PC-3 (cell line): Measurements from ENCODE around the gene MPZL3.
"Not testable (repeated sequence)": the region's sequence is repeated elsewhere in the genome, so short reads cannot be mapped to it uniquely, and the experiment has no call there.

Source experiments
- EZH2 ChIP-seq: fragments of 300-600 bp; sonication (generic); IDR thresholded peaks from one replicate; pipeline ENCODE4 v1.6.1; 2017; ENCODE audit warnings: antibody characterized with exemption, mild to moderate bottlenecking, low read length; ENCODE audit not compliant: unreplicated experiment
- EZH2phosphoT487 ChIP-seq: fragments of 300-600 bp; sonication (generic); IDR thresholded peaks from 2 replicates; pipeline ENCODE4 v1.6.1; 2018; ENCODE audit warnings: mild to moderate bottlenecking, antibody characterized with exemption, low read length, borderline replicate concordance
- TF ChIP-seq, protein P1 (sequence below): fragments of 300-600 bp; sonication (generic); conservative IDR thresholded peaks from 2 replicates; pipeline ENCODE4 v1.5.1; 2017; ENCODE audit warnings: antibody characterized with exemption, low read depth, mild to moderate bottlenecking, low read length

GRCh38 chr11:118192817-118193216 lies 59.3 kb downstream of the MPZL3 start:
- TF ChIP-seq, protein P1, sequence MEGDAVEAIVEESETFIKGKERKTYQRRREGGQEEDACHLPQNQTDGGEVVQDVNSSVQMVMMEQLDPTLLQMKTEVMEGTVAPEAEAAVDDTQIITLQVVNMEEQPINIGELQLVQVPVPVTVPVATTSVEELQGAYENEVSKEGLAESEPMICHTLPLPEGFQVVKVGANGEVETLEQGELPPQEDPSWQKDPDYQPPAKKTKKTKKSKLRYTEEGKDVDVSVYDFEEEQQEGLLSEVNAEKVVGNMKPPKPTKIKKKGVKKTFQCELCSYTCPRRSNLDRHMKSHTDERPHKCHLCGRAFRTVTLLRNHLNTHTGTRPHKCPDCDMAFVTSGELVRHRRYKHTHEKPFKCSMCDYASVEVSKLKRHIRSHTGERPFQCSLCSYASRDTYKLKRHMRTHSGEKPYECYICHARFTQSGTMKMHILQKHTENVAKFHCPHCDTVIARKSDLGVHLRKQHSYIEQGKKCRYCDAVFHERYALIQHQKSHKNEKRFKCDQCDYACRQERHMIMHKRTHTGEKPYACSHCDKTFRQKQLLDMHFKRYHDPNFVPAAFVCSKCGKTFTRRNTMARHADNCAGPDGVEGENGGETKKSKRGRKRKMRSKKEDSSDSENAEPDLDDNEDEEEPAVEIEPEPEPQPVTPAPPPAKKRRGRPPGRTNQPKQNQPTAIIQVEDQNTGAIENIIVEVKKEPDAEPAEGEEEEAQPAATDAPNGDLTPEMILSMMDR: not testable (repeated sequence)
- TF ChIP-seq EZH2phosphoT487, EZH2: not testable (repeated sequence)
